Fibroblast of lung (primary cell): ENCODE results near the gene SNX13. TPM values are rescaled to one million over a fixed set of nuclear protein-coding genes. Genes with fewer than 3 reads are reported as not detected.
A peak's percentile ranks its signal among the peaks of the same experiment; 100 is the strongest.

Source experiments
- DNase-seq, 2 donors: peaks; one replicate each; pipeline versions ENCODE4 v3.0.0 to v3.0.0-alpha.2; 2010; ENCODE audit warnings: low read depth in 2 of 2
- H2AFZ ChIP-seq: 2 replicates; pipeline ENCODE4 v1.5.1; 2012; ENCODE audit warnings: low read length, control low read depth, inconsistent platforms
- H3K27ac ChIP-seq: 2 replicates; pipeline ENCODE4 v1.5.1; 2011; ENCODE audit warnings: low read length, control low read depth; ENCODE audit not compliant: insufficient read depth
- H3K27me3 ChIP-seq: 2 replicates; pipeline ENCODE4 v1.5.1; 2011; ENCODE audit warnings: mild to moderate bottlenecking, low read length; ENCODE audit not compliant: control insufficient read depth, insufficient read depth
- H3K36me3 ChIP-seq: 2 replicates; pipeline ENCODE4 v1.5.1; 2011; ENCODE audit warnings: low read length; ENCODE audit not compliant: control insufficient read depth, insufficient read depth
- H3K4me1 ChIP-seq: 2 replicates; pipeline ENCODE4 v1.5.1; 2011; ENCODE audit warnings: low read length; ENCODE audit not compliant: control insufficient read depth, insufficient read depth; ENCODE audit errors: extremely low read depth
- H3K4me2 ChIP-seq: 2 replicates; pipeline ENCODE4 v1.5.1; 2011; ENCODE audit warnings: low read length, control low read depth; ENCODE audit not compliant: insufficient read depth; ENCODE audit errors: extremely low read depth
- H3K4me3 ChIP-seq, 4 experiments: fragments of 200-600 bp in 1 of 4; sonication (generic) in 1 of 4; replicated peaks in 1 of 4; 2 replicates each; pipeline ENCODE4 v1.5.1; 2011 to 2016; ENCODE audit warnings: low read length in 4 of 4, low read depth in 3 of 4, mild to moderate bottlenecking in 3 of 4, control low read depth in 2 of 4, inconsistent platforms in 1 of 4, mixed read lengths in 1 of 4; ENCODE audit not compliant: insufficient read depth in 1 of 4; ENCODE audit errors: control extremely low read depth in 1 of 4
- H3K79me2 ChIP-seq: 2 replicates; pipeline ENCODE4 v1.5.1; 2012; ENCODE audit warnings: mild to moderate bottlenecking, low read length, inconsistent platforms; ENCODE audit not compliant: control insufficient read depth, insufficient read depth
- H3K9ac ChIP-seq: 2 replicates; pipeline ENCODE4 v1.5.1; 2011; ENCODE audit warnings: mild to moderate bottlenecking, low read length, control low read depth; ENCODE audit not compliant: insufficient read depth
- H3K9me3 ChIP-seq: 2 replicates; pipeline ENCODE4 v1.5.1; 2012; ENCODE audit warnings: low read depth, low read length; ENCODE audit not compliant: control insufficient read depth, insufficient read depth
- H4K20me1 ChIP-seq: 2 replicates; pipeline ENCODE4 v1.5.1; 2011; ENCODE audit warnings: low read length; ENCODE audit not compliant: control insufficient read depth, insufficient read depth; ENCODE audit errors: extremely low read depth
- EZH2 ChIP-seq: IDR thresholded peaks from 2 replicates; pipeline ENCODE4 v1.5.1; 2012; ENCODE audit warnings: low read length, control low read depth, mild to moderate bottlenecking; ENCODE audit errors: missing control alignments
- polyA plus RNA-seq, 2 donors: library from polyadenylated mRNA; depleted of rRNA in 1 of 2; stranded (reverse) in 1 of 2; unstranded in 1 of 2; fragments of >200 nt; gene quantifications; 2 replicates each; pipeline ENCODE4 v1.2.1, GENCODE V29; 2011 to 2012; ENCODE audit warnings: missing spikeins in 1 of 2
- total RNA-seq: library from RNA; depleted of rRNA; stranded (reverse); fragments of >200 nt; gene quantifications from 2 replicates; pipeline ENCODE4 v1.2.1, GENCODE V29; 2014
- TF ChIP-seq, protein P1 (sequence below), 2 donors: IDR thresholded peaks in 1 of 2; conservative IDR thresholded peaks in 1 of 2; 1 replicate in 1 of 2; 2 replicates in 1 of 2; pipeline ENCODE4 v1.5.1; 2011 to 2012; ENCODE audit warnings: low read length in 2 of 2, control low read depth in 1 of 2, inconsistent platforms in 1 of 2, low read depth in 1 of 2, mild to moderate bottlenecking in 1 of 2

The SNX13 gene
- total and polyA plus RNA-seq, 2 donors (not counting 1 experiment from before 2014, with no cell fraction given), result 36.0 to 42.9 TPM

DNA sequence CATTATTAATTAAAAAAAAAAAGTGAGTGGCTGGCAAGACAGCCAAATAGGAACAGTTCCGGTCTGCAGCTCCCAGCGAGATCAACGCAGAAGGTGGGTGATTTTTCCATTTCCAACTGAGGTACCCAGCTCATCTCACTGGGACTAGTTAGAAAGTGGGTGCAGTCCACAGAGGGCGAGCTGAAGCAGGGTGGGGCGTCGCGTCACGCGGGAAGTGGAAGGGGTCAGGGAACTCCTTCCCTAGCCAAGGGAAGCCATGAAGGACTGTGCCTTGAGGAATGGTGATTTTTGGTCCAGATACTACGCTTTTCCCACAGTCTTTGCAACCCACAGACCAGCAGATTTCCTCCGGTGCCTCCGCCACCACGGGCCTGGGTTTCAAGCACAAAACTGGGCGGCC, 133.7 kb downstream of the SNX13 start:
- H3K4me3 ChIP-seq, result no peak overlapping the region
- TF ChIP-seq EZH2, result no peak
- TF ChIP-seq, protein P1, sequence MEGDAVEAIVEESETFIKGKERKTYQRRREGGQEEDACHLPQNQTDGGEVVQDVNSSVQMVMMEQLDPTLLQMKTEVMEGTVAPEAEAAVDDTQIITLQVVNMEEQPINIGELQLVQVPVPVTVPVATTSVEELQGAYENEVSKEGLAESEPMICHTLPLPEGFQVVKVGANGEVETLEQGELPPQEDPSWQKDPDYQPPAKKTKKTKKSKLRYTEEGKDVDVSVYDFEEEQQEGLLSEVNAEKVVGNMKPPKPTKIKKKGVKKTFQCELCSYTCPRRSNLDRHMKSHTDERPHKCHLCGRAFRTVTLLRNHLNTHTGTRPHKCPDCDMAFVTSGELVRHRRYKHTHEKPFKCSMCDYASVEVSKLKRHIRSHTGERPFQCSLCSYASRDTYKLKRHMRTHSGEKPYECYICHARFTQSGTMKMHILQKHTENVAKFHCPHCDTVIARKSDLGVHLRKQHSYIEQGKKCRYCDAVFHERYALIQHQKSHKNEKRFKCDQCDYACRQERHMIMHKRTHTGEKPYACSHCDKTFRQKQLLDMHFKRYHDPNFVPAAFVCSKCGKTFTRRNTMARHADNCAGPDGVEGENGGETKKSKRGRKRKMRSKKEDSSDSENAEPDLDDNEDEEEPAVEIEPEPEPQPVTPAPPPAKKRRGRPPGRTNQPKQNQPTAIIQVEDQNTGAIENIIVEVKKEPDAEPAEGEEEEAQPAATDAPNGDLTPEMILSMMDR (conservative IDR thresholded peaks at IDR 0.05 in 1 of 2, IDR thresholded peaks at IDR 0.05 in 1 of 2; ENCODE audit: low read depth in 1 of 2, low read length in 2 of 2), result no peak

DNA sequence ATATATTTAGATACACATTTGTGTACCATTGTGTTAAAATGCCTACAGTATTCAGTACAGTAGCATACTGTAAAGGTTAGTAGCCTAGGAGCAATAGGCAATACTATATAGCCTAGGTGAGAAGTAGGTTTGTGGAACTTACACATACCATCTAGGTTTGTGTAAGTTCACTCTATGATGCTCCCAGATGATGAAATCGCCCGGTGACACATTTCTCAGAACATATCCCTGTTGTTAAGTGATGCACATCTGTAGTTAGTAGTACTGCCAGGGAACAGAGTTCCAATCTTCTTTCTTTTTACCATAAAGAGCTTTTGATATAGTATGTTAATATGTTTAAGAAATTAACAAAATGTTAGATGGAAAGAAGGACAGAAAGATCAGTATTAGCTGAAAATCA, 138.2 kb downstream of the SNX13 start:
- no peak overlapping the region for H3K4me3 ChIP-seq
- no peaks in the 10 kb centered on the region for H3K36me3 ChIP-seq
- H3K27ac ChIP-seq, result no peak overlapping the region
- TF ChIP-seq EZH2, result no peak
- TF ChIP-seq, protein P1 (conservative IDR thresholded peaks at IDR 0.05 in 1 of 2, IDR thresholded peaks at IDR 0.05 in 1 of 2; ENCODE audit: low read depth in 1 of 2, low read length in 2 of 2), result no peak
- H3K79me2 ChIP-seq, result no peaks in the 10 kb centered on the region
- H3K4me1 ChIP-seq, result no peaks in the 10 kb centered on the region
- no peak overlapping the region for H3K9ac ChIP-seq
- peak in 1 of 2 donors; percentile 16 for DNase-seq
- H3K4me2 ChIP-seq, result no peak overlapping the region
- no peak overlapping the region for H2AFZ ChIP-seq
- no peaks in the 10 kb centered on the region for H3K27me3 ChIP-seq
- no peaks in the 10 kb centered on the region for H3K9me3 ChIP-seq
- H4K20me1 ChIP-seq, result no peaks in the 10 kb centered on the region

More for the DNA sequence above, 133.7 kb downstream of the SNX13 start:
- Histone ChIP-seq H3K4me2 (no peak overlapping the region), H4K20me1 (no peaks in the 10 kb centered on the region), H3K27ac (no peak overlapping the region), H3K27me3 (no peaks in the 10 kb centered on the region), H3K4me1 (no peaks in the 10 kb centered on the region), H3K9me3 (no peaks in the 10 kb centered on the region), H3K9ac (no peak overlapping the region), H3K79me2 (no peaks in the 10 kb centered on the region), H2AFZ (no peak overlapping the region), H3K36me3 (no peaks in the 10 kb centered on the region)
- no peak for DNase-seq

DNA sequence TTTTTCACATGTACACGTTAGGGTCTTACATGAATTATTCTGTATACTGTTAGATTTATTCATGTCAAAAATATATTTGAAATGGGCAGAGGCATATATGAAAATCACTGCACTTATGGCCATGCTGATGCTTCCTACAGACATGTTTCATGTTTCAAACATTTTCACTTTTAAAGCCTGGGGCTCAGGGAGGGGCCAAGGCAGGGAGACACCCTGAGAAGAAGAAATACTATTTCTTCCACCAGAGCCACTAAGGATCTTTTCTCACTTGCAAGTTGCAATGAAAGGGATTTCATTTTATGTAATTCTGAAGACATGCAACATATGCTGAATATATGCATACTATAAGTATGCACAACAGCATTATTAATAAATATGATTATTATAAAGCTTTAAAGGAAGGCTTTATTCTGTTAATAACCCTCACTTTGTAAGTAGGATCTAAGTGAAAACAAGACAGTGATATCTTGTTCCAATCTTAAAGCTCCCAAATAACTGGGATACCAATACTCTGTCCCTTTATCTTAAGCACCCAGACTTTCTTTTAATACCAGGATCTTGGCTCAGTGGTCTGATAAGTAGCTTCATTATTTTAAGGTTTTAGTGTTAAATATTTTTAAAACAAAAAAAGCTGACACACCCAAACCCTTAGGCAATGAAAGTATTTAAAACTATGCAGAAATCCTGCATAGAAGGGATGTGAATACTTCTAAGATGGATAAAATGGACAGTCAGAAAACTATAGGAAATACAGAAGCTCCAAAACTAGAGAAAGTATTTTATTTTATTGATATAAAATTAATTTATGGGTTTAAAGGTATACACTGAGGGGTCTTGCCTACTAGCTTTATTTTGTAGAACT, 148.0 kb downstream of the SNX13 start:
- no peaks in the 10 kb centered on the region for H3K27me3 ChIP-seq
- H3K4me2 ChIP-seq, result no peak overlapping the region
- H3K79me2 ChIP-seq, result no peaks in the 10 kb centered on the region
- no peak overlapping the region for H2AFZ ChIP-seq
- H3K4me3 ChIP-seq, result no peak overlapping the region
- no peak overlapping the region for H3K27ac ChIP-seq
- H3K36me3 ChIP-seq, result no peaks in the 10 kb centered on the region
- DNase-seq, result no peak
- no peaks in the 10 kb centered on the region for H3K9me3 ChIP-seq
- no peak overlapping the region for H3K9ac ChIP-seq
- TF ChIP-seq, protein P1 (conservative IDR thresholded peaks at IDR 0.05 in 1 of 2, IDR thresholded peaks at IDR 0.05 in 1 of 2; ENCODE audit: low read depth in 1 of 2, low read length in 2 of 2), result no peak
- no peak for TF ChIP-seq EZH2
- H3K4me1 ChIP-seq, result no peaks in the 10 kb centered on the region
- H4K20me1 ChIP-seq, result no peaks in the 10 kb centered on the region
